ENCODE data around the gene SPAG16. TPM values are rescaled to one million over a fixed set of nuclear protein-coding genes. Genes with fewer than 3 reads are reported as not detected.
A peak's percentile ranks its signal among the peaks of the same experiment; 100 is the strongest.

The SPAG16 gene
- total RNA-seq, 2 experiments from 2014 or later, result 2.8 to 3.2 TPM

GRCh38 chr2:213241817-213242216, 42.4 kb upstream of the SPAG16 start:
- DNase-seq (no peak), ATAC-seq (ENCODE audit: poor library complexity) (no peak)
- Mint-ChIP-seq H3K4me1 (ENCODE audit: low read depth) (peaks cover 30% of the 10 kb centered on the region), H3K36me3 (ENCODE audit: low read depth) (no peaks in the 10 kb centered on the region), H3K27ac (peak overlapping the region; percentile 5), H3K27me3 (peaks cover 6% of the 10 kb centered on the region), H3K9me3 (no peaks in the 10 kb centered on the region), H3K4me3 (no peak overlapping the region)
- Histone ChIP-seq H3K27ac (ENCODE audit: low read depth in 1 of 2, low read length in 2 of 2) (no peak overlapping the region), H3K4me3 (ENCODE audit: low read length) (no peak overlapping the region), H3K36me3 (ENCODE audit: insufficient read depth, low read length) (no peaks in the 10 kb centered on the region), H3K9me3 (ENCODE audit: control insufficient read depth in 1 of 2, insufficient read depth in 1 of 2, low read length in 2 of 2) (no peaks in the 10 kb centered on the region), H3K27me3 (ENCODE audit: control insufficient read depth in 1 of 2, insufficient read depth in 2 of 2, low read length in 2 of 2) (no peaks in the 10 kb centered on the region), H3K4me1 (ENCODE audit: insufficient read depth, low read length) (no peaks in the 10 kb centered on the region)
- intact Hi-C loops (cut with DNase I, micrococcal nuclease), result no loop called here
- no peak for TF ChIP-seq CTCF (IDR thresholded peaks at IDR 0.05)
- ChIA-PET POLR2A (interaction anchor here (1.1 kb wide), 1 partner anchor 42 kb away, joined by 3 read pairs; no protein-coding TSS in a partner anchor), CTCF (interaction anchor here (1.2 kb wide), 1 partner anchor 9 kb away, joined by 3 read pairs; no protein-coding TSS in a partner anchor)

- TF ChIP-seq CTCF (IDR thresholded peaks at IDR 0.05), result no peak
- H3K4me1 ChIP-seq (ENCODE audit: insufficient read depth, low read length), result no peaks in the 10 kb centered on the region
- no peaks in the 10 kb centered on the region for H3K36me3 ChIP-seq (ENCODE audit: insufficient read depth, low read length)
- no peaks in the 10 kb centered on the region for H3K9me3 Mint-ChIP-seq
- H3K27me3 Mint-ChIP-seq, result peaks cover 6% of the 10 kb centered on the region
- no peak overlapping the region for H3K27ac ChIP-seq (ENCODE audit: low read depth in 1 of 2, low read length in 2 of 2)
- H3K36me3 Mint-ChIP-seq (ENCODE audit: low read depth), result no peaks in the 10 kb centered on the region
- H3K4me3 ChIP-seq (ENCODE audit: low read length), result no peak overlapping the region
- no peak overlapping the region for H3K4me3 Mint-ChIP-seq
- ChIA-PET CTCF (interaction anchor here (1.2 kb wide), 1 partner anchor 8 kb away, joined by 3 read pairs; no protein-coding TSS in a partner anchor), POLR2A (interaction anchor here (1.4 kb wide), 1 partner anchor 41 kb away, joined by 4 read pairs; no protein-coding TSS in a partner anchor)
- no peak for ATAC-seq (ENCODE audit: poor library complexity)
- H3K27me3 ChIP-seq (ENCODE audit: control insufficient read depth in 1 of 2, insufficient read depth in 2 of 2, low read length in 2 of 2), result no peaks in the 10 kb centered on the region
- DNase-seq, result no peak
- peak overlapping the region; percentile 5 for H3K27ac Mint-ChIP-seq
- H3K4me1 Mint-ChIP-seq (ENCODE audit: low read depth), result peaks cover 26% of the 10 kb centered on the region
- no peaks in the 10 kb centered on the region for H3K9me3 ChIP-seq (ENCODE audit: control insufficient read depth in 1 of 2, insufficient read depth in 1 of 2, low read length in 2 of 2)
- intact Hi-C loops (cut with DNase I, micrococcal nuclease), result no loop called here
Measured at GRCh38 chr2:213242653-213243052, 41.6 kb upstream of the SPAG16 start.

DNA sequence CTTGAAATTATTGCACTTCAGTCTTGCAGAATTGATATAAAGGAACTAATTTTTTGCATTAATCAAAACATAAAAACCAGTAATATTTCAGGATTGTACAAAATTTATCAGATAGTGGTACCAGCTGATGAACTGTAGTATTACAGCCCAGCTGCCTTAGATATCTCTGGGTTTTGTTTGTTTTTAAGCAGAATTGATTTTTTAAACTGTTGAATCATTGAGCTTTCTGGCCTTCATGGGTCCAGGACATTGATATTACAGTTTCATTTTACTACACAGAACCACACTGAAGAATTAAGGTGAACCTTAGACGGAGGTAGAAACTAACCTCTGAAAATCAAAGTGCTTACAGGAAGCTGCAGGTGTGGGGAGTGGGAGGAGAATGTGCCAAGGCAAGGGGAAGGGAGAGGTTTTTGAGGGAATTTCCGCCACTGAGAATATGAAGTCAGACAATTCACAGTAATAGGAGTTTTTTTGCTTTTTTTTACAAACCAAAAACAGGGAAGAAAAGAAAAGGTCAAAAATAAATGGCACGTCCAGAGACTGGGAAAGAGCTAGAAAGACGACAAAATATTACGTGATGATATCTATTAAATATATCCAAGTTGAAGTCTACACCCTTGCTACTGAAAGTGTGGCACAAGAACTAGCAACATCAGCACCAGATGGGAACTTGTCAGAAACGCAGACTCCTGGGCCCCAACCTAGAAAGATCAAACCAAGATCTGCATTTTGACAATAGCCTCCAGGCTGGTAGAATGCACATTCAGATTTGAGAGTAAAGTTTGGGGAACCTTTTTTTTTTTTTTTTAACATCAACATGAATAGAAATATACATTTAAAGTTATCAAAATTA, 40.8 kb upstream of the SPAG16 start:
- Mint-ChIP-seq H3K4me3 (peak overlapping the region; percentile 13), H3K27ac (peak overlapping the region; percentile 65), H3K4me1 (ENCODE audit: low read depth) (peaks cover 28% of the 10 kb centered on the region), H3K27me3 (peaks cover 6% of the 10 kb centered on the region), H3K36me3 (ENCODE audit: low read depth) (no peaks in the 10 kb centered on the region), H3K9me3 (no peaks in the 10 kb centered on the region)
- ChIA-PET CTCF (interaction anchor here (1.4 kb wide), 1 partner anchor 22 kb away, joined by 3 read pairs; no protein-coding TSS in a partner anchor), POLR2A (interaction anchor here (0.6 to 1.4 kb wide), 3 partner anchors 40 to 110 kb away, joined by 3 to 4 read pairs (median 4); no protein-coding TSS in a partner anchor)
- DNase-seq (peak in 2 of 14 experiments; percentile 30), ATAC-seq (ENCODE audit: poor library complexity) (peak; percentile 43)
- Histone ChIP-seq H3K4me1 (ENCODE audit: insufficient read depth, low read length) (no peaks in the 10 kb centered on the region), H3K36me3 (ENCODE audit: insufficient read depth, low read length) (no peaks in the 10 kb centered on the region), H3K9me3 (ENCODE audit: control insufficient read depth in 1 of 2, insufficient read depth in 1 of 2, low read length in 2 of 2) (no peaks in the 10 kb centered on the region), H3K4me3 (ENCODE audit: low read length) (no peak overlapping the region), H3K27me3 (ENCODE audit: control insufficient read depth in 1 of 2, insufficient read depth in 2 of 2, low read length in 2 of 2) (no peaks in the 10 kb centered on the region), H3K27ac (ENCODE audit: low read depth in 1 of 2, low read length in 2 of 2) (no peak overlapping the region)
- intact Hi-C loops (cut with DNase I, micrococcal nuclease), result no loop called here
- TF ChIP-seq CTCF (IDR thresholded peaks at IDR 0.05), result no peak
